IMR-90 (cell line): ENCODE results near the gene IMPG2. TPM values are rescaled to one million over a fixed set of nuclear protein-coding genes. Genes with fewer than 3 reads are reported as not detected.

ENCODE experiments used
- ATAC-seq: fragments of 200-7000 bp; cut with Tn5 transposase; 2 replicates; pipeline ENCODE4 v1.9.1; 2020; ENCODE audit warnings: low read depth, mild to moderate bottlenecking, moderate library complexity
- BruUV-seq: library from RNA; stranded (reverse); fragments of 400-500 nt; replicated peaks from 2 replicates; lab custom pipeline; 2021; lab: Mats Ljungman, UMichigan
- CTCF ChIA-PET: fragments of 300-600 bp; formaldehyde crosslinking; extraction: SDS; loops from one replicate; lab custom pipeline; 2021; ENCODE audit warnings: antibody characterized with exemption; lab: Yijun Ruan, JAX
- POLR2A ChIA-PET: fragments of 300-600 bp; sonication (Branson Sonifier 250); formaldehyde crosslinking; loops from one replicate; lab custom pipeline; 2022; ENCODE audit warnings: antibody characterized with exemption; ENCODE audit not compliant: unreplicated experiment; lab: Charles Lee
- DNase-seq: peaks from one replicate; pipeline ENCODE4 v3.0.0; 2013
- H2AFZ ChIP-seq: replicated peaks from 2 replicates; pipeline ENCODE3; 2013; ENCODE audit warnings: low read length, mild to moderate bottlenecking; ENCODE audit not compliant: poor library complexity
- H2AK5ac ChIP-seq: 2 replicates; pipeline ENCODE4 v1.6.1; 2013; ENCODE audit warnings: low read depth, low read length, inconsistent platforms
- H2AK9ac ChIP-seq: replicated peaks from 2 replicates; pipeline ENCODE3; 2013; ENCODE audit warnings: mild to moderate bottlenecking, low read depth, low read length, moderate library complexity; ENCODE audit not compliant: poor library complexity
- H2BK120ac ChIP-seq: 2 replicates; pipeline ENCODE4 v1.6.1; 2013; ENCODE audit warnings: low read depth, low read length, inconsistent platforms
- H2BK15ac ChIP-seq: 3 replicates; pipeline ENCODE4 v1.6.1; 2013; ENCODE audit warnings: low read depth, low read length, inconsistent platforms
- H2BK20ac ChIP-seq: 2 replicates; pipeline ENCODE4 v1.6.1; 2013; ENCODE audit warnings: low read depth, mild to moderate bottlenecking, inconsistent platforms, low read length, moderate library complexity
- H2BK5ac ChIP-seq: 2 replicates; pipeline ENCODE4 v1.6.1; 2013; ENCODE audit warnings: mild to moderate bottlenecking, low read depth, low read length, inconsistent platforms; ENCODE audit not compliant: poor library complexity, severe bottlenecking
- H3K14ac ChIP-seq: replicated peaks from 2 replicates; pipeline ENCODE4 v1.6.1; 2013; ENCODE audit warnings: low read depth, low read length, inconsistent platforms
- H3K18ac ChIP-seq: 2 replicates; pipeline ENCODE4 v1.6.1; 2013; ENCODE audit warnings: low read depth, low read length, control low read depth
- H3K23ac ChIP-seq: 2 replicates; pipeline ENCODE4 v1.6.1; 2013; ENCODE audit warnings: low read depth, low read length, inconsistent platforms
- H3K27ac ChIP-seq: 2 replicates; pipeline ENCODE4 v1.5.1; 2013; ENCODE audit warnings: mild to moderate bottlenecking, control low read depth, low read length; ENCODE audit not compliant: insufficient read depth
- H3K27me3 ChIP-seq: 2 replicates; pipeline ENCODE4 v1.6.1; 2013; ENCODE audit warnings: low read length; ENCODE audit not compliant: control insufficient read depth, insufficient read depth
- H3K36me3 ChIP-seq: 2 replicates; pipeline ENCODE4 v1.6.1; 2013; ENCODE audit warnings: low read length, mixed read lengths; ENCODE audit not compliant: control insufficient read depth, insufficient read depth
- H3K4ac ChIP-seq: 2 replicates; pipeline ENCODE4 v1.6.1; 2013; ENCODE audit warnings: low read depth, low read length, inconsistent platforms
- H3K4me1 ChIP-seq: 2 replicates; pipeline ENCODE4 v1.6.1; 2013; ENCODE audit warnings: low read length, mixed read lengths; ENCODE audit not compliant: control insufficient read depth, insufficient read depth
- H3K4me2 ChIP-seq: 2 replicates; pipeline ENCODE4 v1.6.1; 2013; ENCODE audit warnings: low read depth, mild to moderate bottlenecking, control low read depth, low read length, moderate library complexity
- H3K4me3 ChIP-seq: 2 replicates; pipeline ENCODE4 v1.5.1; 2013; ENCODE audit warnings: low read depth, mild to moderate bottlenecking, control low read depth, low read length, moderate library complexity; ENCODE audit not compliant: insufficient read depth
- H3K56ac ChIP-seq: 2 replicates; pipeline ENCODE4 v1.6.1; 2013; ENCODE audit warnings: low read length, inconsistent platforms; ENCODE audit not compliant: insufficient read depth; ENCODE audit errors: extremely low read depth
- H3K79me1 ChIP-seq, 2 experiments: 2 replicates each; pipeline ENCODE4 v1.6.1; 2013; ENCODE audit warnings: low read length in 2 of 2, inconsistent platforms in 1 of 2, low read depth in 1 of 2
- H3K9ac ChIP-seq: 2 replicates; pipeline ENCODE4 v1.6.1; 2013; ENCODE audit warnings: low read depth, low read length, control low read depth
- H3K9me1 ChIP-seq: 2 replicates; pipeline ENCODE4 v1.6.1; 2013; ENCODE audit warnings: low read length, inconsistent platforms; ENCODE audit not compliant: insufficient read depth
- H3K9me3 ChIP-seq: 2 replicates; pipeline ENCODE4 v1.6.1; 2013; ENCODE audit warnings: low read length; ENCODE audit not compliant: control insufficient read depth, insufficient read depth
- H4K20me1 ChIP-seq: 2 replicates; pipeline ENCODE4 v1.6.1; 2013; ENCODE audit warnings: low read length, inconsistent platforms; ENCODE audit not compliant: insufficient read depth
- H4K5ac ChIP-seq: 2 replicates; pipeline ENCODE4 v1.6.1; 2013; ENCODE audit warnings: mild to moderate bottlenecking, low read depth, low read length, control low read depth
- H4K8ac ChIP-seq, 2 experiments: 2 replicates each; pipeline ENCODE4 v1.6.1; 2013; ENCODE audit warnings: low read depth in 2 of 2, low read length in 2 of 2, control low read depth in 1 of 2, inconsistent platforms in 1 of 2
- H4K91ac ChIP-seq: 2 replicates; pipeline ENCODE4 v1.6.1; 2013; ENCODE audit warnings: low read depth, low read length, inconsistent platforms; ENCODE audit not compliant: insufficient read depth
- RAD21 ChIP-seq: IDR thresholded peaks from 2 replicates; pipeline ENCODE4 v1.6.1; 2012; ENCODE audit warnings: low read length, improper control_type of control experiment
- RFX5 ChIP-seq: IDR thresholded peaks from 2 replicates; pipeline ENCODE4 v1.8.0; 2012; ENCODE audit warnings: low read depth, mild to moderate bottlenecking, low read length, moderate library complexity
- WGBS, 2 experiments: methylation state at CpG; one replicate each; pipeline versions ENCODE4 v1.1.5 to v1.1.7; 2013; ENCODE audit warnings: missing lambda C conversion rate in 2 of 2; ENCODE audit not compliant: insufficient read length in 1 of 2; ENCODE audit errors: extremely low coverage in 2 of 2; 5-methylcytosine and 5-hydroxymethylcytosine counted together
- dilution Hi-C: fragments of 300-500 bp; cut with HindIII; formaldehyde crosslinking; loops from one replicate; pipeline ENCODE4 v1.14.3; 2018; ENCODE audit warnings: low sequenced_read_pairs; ENCODE audit not compliant: unreplicated experiment
- in situ Hi-C: fragments of 300-500 bp; cut with MboI; formaldehyde crosslinking; loops from 3 replicates; pipeline ENCODE4 v1.14.3; 2019; ENCODE audit warnings: low sequenced_read_pairs, inconsistent platforms, mixed read lengths
- intact Hi-C: fragments of 100-400 bp; cut with micrococcal nuclease; formaldehyde crosslinking; loops from 2 replicates; pipeline ENCODE4 v1.10.0; 2022
- polyA plus RNA-seq, 3 experiments: library from polyadenylated mRNA; depleted of rRNA; stranded (reverse); fragments of >200 nt; gene quantifications; 2 replicates each; pipeline ENCODE4 v1.2.3, GENCODE V29; 2012; ENCODE audit warnings: low replicate concordance in 1 of 3
- total RNA-seq: library from RNA; depleted of rRNA; stranded (reverse); fragments of >200 nt; gene quantifications from 2 replicates; pipeline ENCODE4 v1.2.3, GENCODE V29; 2012

The IMPG2 gene
- total and polyA plus RNA-seq, 2 of the 4 experiments (the other 2 are of a cell fraction): 0.10 to 0.18 TPM

GRCh38 chr3:101256511-101256910 is 63.9 kb downstream of the IMPG2 start:
- ATAC-seq (no peak), DNase-seq (peak; percentile 22)
- no peak overlapping the region for H4K8ac ChIP-seq
- no peak overlapping the region for H3K27ac ChIP-seq
- no peak overlapping the region for H3K9ac ChIP-seq
- H2BK120ac ChIP-seq: no peak overlapping the region
- no peak overlapping the region for H2AK9ac ChIP-seq
- CTCF ChIA-PET: no interaction called here
- H4K5ac ChIP-seq: no peak overlapping the region
- H3K9me3 ChIP-seq: no peaks in the 10 kb centered on the region
- WGBS, 2 experiments: no CpG with 5 or more reads among the region's 3 CpGs
- H3K27me3 ChIP-seq: no peaks in the 10 kb centered on the region
- no peaks in the 10 kb centered on the region for H3K36me3 ChIP-seq
- H3K9me1 ChIP-seq: no peaks in the 10 kb centered on the region
- no peak overlapping the region for H3K23ac ChIP-seq
- no peak overlapping the region for H3K4me2 ChIP-seq
- POLR2A ChIA-PET: no interaction called here
- no peaks in the 10 kb centered on the region for H3K79me1 ChIP-seq
- H2BK5ac ChIP-seq: no peak overlapping the region
- intact Hi-C loops (no loop called here), dilution Hi-C loops (no loop called here), in situ Hi-C loops (no loop called here)
- no peaks in the 10 kb centered on the region for H3K4me1 ChIP-seq
- H3K14ac ChIP-seq: no peak overlapping the region
- H2BK15ac ChIP-seq: no peak overlapping the region
- no peak for TF ChIP-seq RFX5
- no peak for TF ChIP-seq RAD21
- no peak overlapping the region for H2BK20ac ChIP-seq
- H4K20me1 ChIP-seq: no peaks in the 10 kb centered on the region
- no peak overlapping the region for H4K91ac ChIP-seq
- no peak overlapping the region for H2AFZ ChIP-seq
- BruUV-seq: no TSS peak
- H3K56ac ChIP-seq: no peak overlapping the region
- no peak overlapping the region for H3K18ac ChIP-seq
- no peak overlapping the region for H3K4me3 ChIP-seq
- H2AK5ac ChIP-seq: no peak overlapping the region
- H3K4ac ChIP-seq: no peak overlapping the region
